ENCODE data around the gene MUCL1.
A peak's percentile ranks its signal among the peaks of the same experiment; 100 is the strongest.

Gene MUCL1

GRCh38 chr12:54853933-54854538, at the start of gene MUCL1:
TSS of gene MUCL1 (plus strand) at chr12:54854516. CDS start at chr12:54854583, 67 bp downstream.
- in situ Hi-C loops (cut with MboI; ENCODE audit: low sequenced_read_pairs, unreplicated experiment) = loop anchor here (10.0 kb wide), 2 partner anchors 101 to 221 kb away; no protein-coding TSS in a partner anchor
- DNase-seq (ENCODE audit: low spot score) = peak; percentile 45
- TF ChIP-seq, protein P1, sequence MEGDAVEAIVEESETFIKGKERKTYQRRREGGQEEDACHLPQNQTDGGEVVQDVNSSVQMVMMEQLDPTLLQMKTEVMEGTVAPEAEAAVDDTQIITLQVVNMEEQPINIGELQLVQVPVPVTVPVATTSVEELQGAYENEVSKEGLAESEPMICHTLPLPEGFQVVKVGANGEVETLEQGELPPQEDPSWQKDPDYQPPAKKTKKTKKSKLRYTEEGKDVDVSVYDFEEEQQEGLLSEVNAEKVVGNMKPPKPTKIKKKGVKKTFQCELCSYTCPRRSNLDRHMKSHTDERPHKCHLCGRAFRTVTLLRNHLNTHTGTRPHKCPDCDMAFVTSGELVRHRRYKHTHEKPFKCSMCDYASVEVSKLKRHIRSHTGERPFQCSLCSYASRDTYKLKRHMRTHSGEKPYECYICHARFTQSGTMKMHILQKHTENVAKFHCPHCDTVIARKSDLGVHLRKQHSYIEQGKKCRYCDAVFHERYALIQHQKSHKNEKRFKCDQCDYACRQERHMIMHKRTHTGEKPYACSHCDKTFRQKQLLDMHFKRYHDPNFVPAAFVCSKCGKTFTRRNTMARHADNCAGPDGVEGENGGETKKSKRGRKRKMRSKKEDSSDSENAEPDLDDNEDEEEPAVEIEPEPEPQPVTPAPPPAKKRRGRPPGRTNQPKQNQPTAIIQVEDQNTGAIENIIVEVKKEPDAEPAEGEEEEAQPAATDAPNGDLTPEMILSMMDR (IDR thresholded peaks at IDR 0.05; ENCODE audit: borderline replicate concordance, control extremely low read depth, extremely low read depth, insufficient read depth, missing control alignments) = peak; percentile 68

DNA sequence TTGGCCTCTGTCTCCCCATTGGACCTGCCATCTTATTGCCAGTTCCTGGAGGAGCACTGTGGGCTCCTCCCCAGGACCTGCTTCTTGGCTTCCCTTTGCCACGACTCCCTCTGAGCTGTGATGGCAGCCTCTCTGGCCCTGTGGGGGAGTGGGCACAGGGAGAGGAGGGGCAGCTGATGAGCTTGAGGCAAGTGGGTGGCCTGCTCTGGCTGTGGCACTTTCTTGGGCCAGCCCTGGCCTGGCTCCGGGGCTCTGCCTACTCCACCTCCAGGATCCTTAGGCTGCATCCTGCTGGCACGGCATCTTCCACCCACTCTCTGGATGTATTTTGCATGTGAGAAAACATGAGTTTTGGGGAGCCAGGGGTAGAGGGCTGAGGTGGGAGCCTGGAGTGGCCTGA, 32.6 kb upstream of the MUCL1 start:
- no peak for DNase-seq (ENCODE audit: low spot score)
- TF ChIP-seq, protein P1 (IDR thresholded peaks at IDR 0.05; ENCODE audit: borderline replicate concordance, control extremely low read depth, extremely low read depth, insufficient read depth, missing control alignments) = no peak
- in situ Hi-C loops (cut with MboI; ENCODE audit: low sequenced_read_pairs, unreplicated experiment) = no loop called here

- in situ Hi-C loops (cut with MboI; ENCODE audit: low sequenced_read_pairs, unreplicated experiment) = no loop called here
- no peak for DNase-seq (ENCODE audit: low spot score)
- TF ChIP-seq, protein P1 (IDR thresholded peaks at IDR 0.05; ENCODE audit: borderline replicate concordance, control extremely low read depth, extremely low read depth, insufficient read depth, missing control alignments) = no peak
Measured at GRCh38 chr12:54824402-54824801, 29.9 kb upstream of the MUCL1 start.

DNA sequence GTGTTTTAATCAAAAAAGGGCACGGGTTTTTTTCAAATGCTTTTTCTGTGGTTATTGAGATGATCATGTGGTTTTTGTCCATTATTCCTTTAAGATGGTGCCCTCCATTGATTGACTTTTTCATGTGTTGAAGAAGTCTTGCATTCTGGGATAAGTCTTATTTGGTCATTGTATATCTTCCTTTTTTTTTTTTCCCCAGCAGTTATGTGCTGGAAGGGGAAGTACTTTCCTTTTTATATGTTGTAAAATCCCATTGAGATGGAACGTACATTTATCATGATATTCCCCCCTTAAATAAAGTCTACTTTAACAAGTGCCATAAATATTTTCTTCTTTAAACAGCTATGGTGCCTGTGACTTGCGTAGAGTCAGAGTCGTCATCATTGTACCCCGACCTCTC, 24.8 kb upstream of the MUCL1 start:
- in situ Hi-C loops (cut with MboI; ENCODE audit: low sequenced_read_pairs, unreplicated experiment) = no loop called here
- TF ChIP-seq, protein P1 (IDR thresholded peaks at IDR 0.05; ENCODE audit: borderline replicate concordance, control extremely low read depth, extremely low read depth, insufficient read depth, missing control alignments) = no peak
- DNase-seq (ENCODE audit: low spot score) = no peak

- DNase-seq (ENCODE audit: low spot score) = no peak
- in situ Hi-C loops (cut with MboI; ENCODE audit: low sequenced_read_pairs, unreplicated experiment) = no loop called here
- TF ChIP-seq, protein P1 (IDR thresholded peaks at IDR 0.05; ENCODE audit: borderline replicate concordance, control extremely low read depth, extremely low read depth, insufficient read depth, missing control alignments) = no peak
Measured at GRCh38 chr12:54830199-54830598, 24.1 kb upstream of the MUCL1 start.

DNA sequence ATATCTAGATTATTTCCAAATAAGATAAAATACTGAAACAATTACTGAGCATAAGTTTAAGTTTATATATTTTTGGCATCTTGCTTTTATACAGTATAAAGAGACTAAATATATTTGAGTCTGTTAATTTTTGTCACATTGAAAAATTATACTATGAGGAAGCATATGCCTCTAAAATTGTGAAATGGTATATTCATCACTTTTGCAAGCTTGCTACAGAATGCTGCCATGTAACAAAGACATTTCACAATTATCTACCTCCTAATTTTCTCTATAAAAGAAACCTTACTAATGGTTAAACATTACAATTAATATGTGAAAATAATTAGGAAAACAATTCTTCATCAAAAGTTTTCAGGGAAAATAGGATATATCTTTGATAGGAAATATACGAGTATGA, 22.7 kb upstream of the MUCL1 start:
- TF ChIP-seq, protein P1 (IDR thresholded peaks at IDR 0.05; ENCODE audit: borderline replicate concordance, control extremely low read depth, extremely low read depth, insufficient read depth, missing control alignments) = no peak
- no peak for DNase-seq (ENCODE audit: low spot score)
- in situ Hi-C loops (cut with MboI; ENCODE audit: low sequenced_read_pairs, unreplicated experiment) = no loop called here
